CD4-positive, alpha-beta T cell treated with Interleukin-4 for 1 hour (primary cell): Measurements from ENCODE around the gene CSTPP1.

Experiments used
- DNase-seq, 2 donors: peaks; one replicate each; pipeline ENCODE4 v3.0.0-alpha.2; 2020 to 2022

Gene CSTPP1

GRCh38 chr11:47147250-47147649 lies 210.7 kb downstream of the CSTPP1 start:
- no peak for DNase-seq

DNA sequence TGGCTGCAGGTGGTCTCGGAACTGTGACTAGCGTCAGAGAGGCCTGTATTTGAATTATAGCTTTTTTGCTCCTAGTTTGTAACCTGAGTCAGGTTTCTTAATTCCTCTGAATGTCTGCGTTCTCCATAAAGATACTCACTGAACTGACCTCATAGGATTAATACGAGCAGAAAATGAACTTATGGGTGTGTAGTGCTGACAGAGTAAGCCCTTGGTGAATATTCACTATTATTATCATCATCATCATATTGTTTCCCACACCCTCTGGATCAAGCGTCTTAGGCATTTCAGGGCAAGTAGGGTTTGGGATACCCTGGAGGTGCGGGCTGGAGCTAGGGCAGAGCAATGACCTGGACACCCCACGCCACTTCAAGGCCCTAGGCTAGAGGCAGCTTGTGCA lies 211.1 kb downstream of the CSTPP1 start:
- DNase-seq: no peak

GRCh38 chr11:47148270-47148669 lies 211.7 kb downstream of the CSTPP1 start:
- DNase-seq: no peak

DNA sequence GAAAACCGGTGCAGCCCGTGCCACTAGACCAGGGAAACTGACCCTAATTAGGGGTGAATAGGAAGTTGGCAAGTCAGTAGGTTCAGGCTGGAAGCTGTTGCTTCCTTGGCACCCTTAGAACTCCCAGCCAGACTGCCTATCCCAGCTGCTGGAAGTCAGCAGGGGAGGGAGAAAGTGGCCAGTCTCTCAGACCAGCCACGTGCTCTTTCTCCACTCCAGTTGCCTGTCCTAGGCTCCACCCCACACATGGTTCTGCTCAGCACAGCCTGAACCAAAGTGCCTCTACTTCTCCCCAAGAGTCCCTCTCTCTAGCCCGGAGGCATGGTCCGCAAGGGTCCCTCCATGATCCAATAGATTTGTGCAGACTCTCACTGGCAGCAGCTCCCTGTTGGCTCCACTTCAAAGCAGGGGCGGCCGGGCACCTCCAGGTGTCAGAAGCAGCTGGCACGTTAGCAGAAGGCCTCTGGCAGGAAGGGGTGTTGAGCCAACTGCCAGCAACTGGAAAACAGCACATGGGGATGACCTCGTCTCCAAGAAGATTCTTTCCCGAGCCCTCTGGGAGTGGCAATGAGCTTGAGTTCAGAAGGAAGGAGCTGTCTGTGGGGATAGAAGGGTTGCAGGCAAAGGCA lies 212.5 kb downstream of the CSTPP1 start:
- no peak for DNase-seq

GRCh38 chr11:47149782-47150181 lies 213.2 kb downstream of the CSTPP1 start:
- DNase-seq: no peak

DNA sequence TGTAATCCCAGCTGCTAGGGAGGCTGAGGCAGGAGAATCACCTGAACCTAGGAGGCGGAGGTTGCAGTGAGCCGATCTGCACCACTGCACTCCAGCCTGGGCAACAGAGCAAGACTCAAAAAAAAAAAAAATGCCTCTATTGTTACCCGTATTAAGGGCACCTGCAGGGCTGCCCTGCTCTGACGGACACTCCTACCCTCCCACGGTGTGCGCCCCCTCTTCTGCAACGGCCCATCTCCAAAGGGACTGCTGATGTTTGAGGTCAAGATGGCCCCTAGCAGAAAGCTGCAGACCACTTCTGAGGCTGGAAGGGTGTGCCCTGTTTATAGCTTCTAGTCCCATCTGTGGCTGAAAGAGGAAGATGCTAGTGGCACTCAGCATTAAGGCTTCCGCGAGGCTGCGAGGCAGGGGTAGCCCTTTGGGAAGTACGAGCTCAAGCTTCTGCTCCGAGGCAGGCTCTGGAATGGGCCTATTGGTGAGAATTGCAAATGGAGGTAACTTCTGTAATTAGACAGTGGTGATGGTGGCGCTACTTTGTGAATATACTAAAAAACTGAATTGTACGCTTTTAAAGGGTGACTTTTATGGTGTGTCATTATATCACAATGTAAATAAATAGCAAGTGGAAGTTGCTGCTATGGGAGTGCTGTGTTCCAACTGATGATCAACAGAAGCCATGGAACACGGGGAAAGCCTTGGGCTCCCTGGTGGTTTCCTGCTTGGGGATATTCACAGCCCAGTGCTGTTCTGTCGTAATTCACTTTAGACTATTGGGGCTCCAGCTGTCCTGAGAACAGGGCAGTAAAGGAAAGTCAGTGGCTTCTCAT lies 215.8 kb downstream of the CSTPP1 start:
- DNase-seq: no peak

GRCh38 chr11:47152953-47153950 lies 216.7 kb downstream of the CSTPP1 start:
- DNase-seq: peak; percentile 57

- peak; percentile 29 to 35 for DNase-seq
Measured at GRCh38 chr11:47154616-47155570, 218.3 kb downstream of the CSTPP1 start.

GRCh38 chr11:47155879-47156278 lies 219.3 kb downstream of the CSTPP1 start:
- DNase-seq: no peak

DNA sequence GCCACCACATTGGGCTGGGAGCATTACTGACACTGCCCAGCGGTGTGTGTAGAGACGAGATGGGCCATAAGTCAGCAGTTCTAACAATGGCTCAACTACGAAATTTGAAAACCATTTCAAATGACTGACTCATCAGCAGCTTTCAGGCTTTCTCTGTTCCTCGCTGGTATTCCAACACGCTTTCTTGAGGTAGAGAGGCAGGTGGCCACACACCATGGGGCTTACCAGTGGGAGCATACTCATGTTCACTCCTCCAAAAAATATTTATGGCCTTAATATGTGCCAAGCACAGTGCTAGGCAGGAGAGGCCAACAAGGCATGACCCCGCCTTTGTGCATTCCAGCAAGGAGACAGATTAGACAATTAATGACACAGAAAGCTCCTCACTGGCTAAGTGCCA lies 219.8 kb downstream of the CSTPP1 start:
- DNase-seq: no peak

GRCh38 chr11:47156951-47157350 lies 220.4 kb downstream of the CSTPP1 start:
- DNase-seq: no peak

GRCh38 chr11:47157805-47158204 lies 221.2 kb downstream of the CSTPP1 start:
- DNase-seq: no peak

DNA sequence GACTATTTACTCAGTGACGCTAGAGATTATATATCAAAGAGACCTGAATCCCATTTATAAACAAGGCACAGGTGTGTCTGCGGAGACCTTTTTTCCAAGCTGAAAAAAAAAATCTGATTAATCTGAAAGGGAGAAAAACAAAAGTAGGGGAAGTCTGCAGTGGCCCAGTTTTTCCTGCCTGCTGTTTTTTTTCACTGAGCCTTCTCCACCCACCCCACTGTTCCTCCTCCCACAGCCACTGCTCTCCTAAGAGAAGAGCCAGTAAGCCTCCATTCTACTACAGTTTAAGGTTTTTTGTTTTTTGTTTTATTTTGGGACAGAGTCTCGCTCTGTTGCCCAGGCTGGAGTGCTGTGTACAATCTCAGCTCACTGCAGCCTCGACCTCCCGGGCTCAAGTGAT lies 221.7 kb downstream of the CSTPP1 start:
- DNase-seq: no peak

- no peak for DNase-seq
Measured at GRCh38 chr11:47160753-47161133, 224.2 kb downstream of the CSTPP1 start.

- DNase-seq: peak; percentile 49 to 60
Measured at GRCh38 chr11:47161134-47161854, 224.7 kb downstream of the CSTPP1 start.

DNA sequence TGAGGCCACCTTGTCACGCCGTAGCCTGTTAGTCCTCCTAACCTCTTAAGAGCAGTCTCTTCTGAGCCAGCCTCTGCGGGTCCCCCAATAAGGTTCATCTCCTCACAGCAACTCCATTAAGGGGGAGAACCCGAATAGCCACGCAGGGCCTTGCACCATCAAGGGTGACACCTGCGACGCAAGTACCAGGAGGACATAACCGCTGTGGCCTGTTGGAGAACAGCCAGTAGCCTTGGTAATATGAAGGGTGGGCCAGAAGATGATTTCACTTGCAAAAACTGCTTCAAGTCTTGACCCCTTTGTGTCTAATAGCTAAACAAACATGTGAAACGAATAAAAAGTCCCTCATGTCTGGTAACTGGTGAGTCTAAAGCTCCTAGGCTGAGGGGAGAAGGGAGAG lies 225.3 kb downstream of the CSTPP1 start:
- no peak for DNase-seq

- DNase-seq: no peak
Measured at GRCh38 chr11:47162426-47162825, 225.9 kb downstream of the CSTPP1 start.

GRCh38 chr11:47163193-47163592 lies 226.6 kb downstream of the CSTPP1 start:
- DNase-seq: no peak

DNA sequence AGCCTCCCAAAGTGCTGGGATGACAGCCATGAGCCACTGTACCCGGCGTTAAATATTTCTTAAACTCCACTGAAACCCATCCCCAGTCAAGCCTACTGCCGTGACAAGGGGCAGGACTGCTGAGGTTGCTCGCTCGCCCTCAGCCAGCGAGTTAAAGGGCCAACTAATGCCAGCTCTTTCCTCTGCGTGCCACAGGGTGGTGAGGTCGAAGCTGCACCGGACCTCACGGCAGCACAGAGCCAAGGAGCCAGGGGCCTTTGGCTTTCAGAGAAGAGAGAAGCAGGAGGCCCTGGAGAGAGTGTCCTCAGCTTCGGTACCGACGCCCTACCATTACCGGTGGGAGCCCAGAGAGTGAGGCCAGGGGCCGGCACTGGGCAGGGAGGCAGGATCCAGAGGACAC lies 227.3 kb downstream of the CSTPP1 start:
- no peak for DNase-seq

- DNase-seq: no peak
Measured at GRCh38 chr11:47164321-47164720, 227.8 kb downstream of the CSTPP1 start.

DNA sequence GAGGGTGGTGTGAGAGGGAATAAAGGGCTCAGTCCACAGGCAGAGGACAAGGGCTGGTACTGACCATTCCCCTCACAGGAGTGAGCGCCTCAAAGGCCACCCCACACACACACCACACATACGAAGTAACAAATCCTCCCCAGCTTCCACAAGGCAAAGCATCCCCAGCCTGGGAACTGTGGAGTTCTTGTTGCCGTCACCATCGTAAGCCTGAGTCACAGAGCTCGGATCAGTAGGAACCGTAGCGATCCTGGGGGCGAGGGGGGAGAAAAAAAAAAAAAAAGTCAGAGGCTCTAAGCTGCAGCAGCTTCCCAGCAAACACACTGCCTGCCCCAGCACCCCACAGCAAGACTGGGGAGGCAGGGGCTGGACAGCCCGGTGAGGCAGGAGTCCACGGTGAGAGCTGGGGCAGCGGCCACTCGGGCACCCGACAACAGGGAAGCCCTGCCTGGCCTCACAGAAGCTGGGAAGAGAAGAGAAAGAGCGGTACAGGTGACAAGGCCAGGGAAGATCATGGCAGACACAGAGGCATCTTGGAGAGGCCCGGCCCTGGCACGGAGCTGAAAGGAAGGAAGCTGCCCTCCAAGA lies 228.8 kb downstream of the CSTPP1 start:
- no peak for DNase-seq
